HepG2 (cell line): ENCODE data around the gene DLG4. TPM values are rescaled to one million over a fixed set of nuclear protein-coding genes. Genes with fewer than 3 reads are reported as not detected.

Experiments
- CTCF ChIP-seq: sonication (generic); formaldehyde crosslinking; IDR thresholded peaks from 2 replicates; pipeline ENCODE4 v1.5.0; 2020; ENCODE audit warnings: mild to moderate bottlenecking, missing genetic modification reagents, moderate library complexity
- DMAP1 ChIP-seq: IDR thresholded peaks from 2 replicates; pipeline ENCODE4 v1.6.1; 2016
- DMTF1 ChIP-seq: sonication (generic); formaldehyde crosslinking; IDR thresholded peaks from 2 replicates; pipeline ENCODE4 v1.4.0; 2020; ENCODE audit warnings: mild to moderate bottlenecking, missing genetic modification reagents
- FOXK2 ChIP-seq: fragments of 450-650 bp; IDR thresholded peaks from 2 replicates; pipeline ENCODE4 v1.6.1; 2016
- HMGA1 ChIP-seq: sonication (generic); formaldehyde crosslinking; conservative IDR thresholded peaks from 2 replicates; pipeline ENCODE4 v1.4.0; 2020; ENCODE audit warnings: missing genetic modification reagents
- HMGXB4 ChIP-seq, 2 experiments: sonication (generic) in 1 of 2; formaldehyde crosslinking in 1 of 2; IDR thresholded peaks; 2 replicates each; pipeline versions ENCODE4 v1.4.0 to v1.6.1; 2018 to 2020; ENCODE audit warnings: missing genetic modification reagents in 2 of 2, borderline replicate concordance in 1 of 2, low read depth in 1 of 2, mild to moderate bottlenecking in 1 of 2, missing biosample characterization in 1 of 2
- NFAT5 ChIP-seq: sonication (generic); formaldehyde crosslinking; IDR thresholded peaks from 2 replicates; pipeline ENCODE4 v1.4.0; 2020; ENCODE audit warnings: missing genetic modification reagents
- NONO ChIP-seq, 2 experiments: fragments of 450-650 bp in 1 of 2; sonication (generic) in 1 of 2; formaldehyde crosslinking in 1 of 2; IDR thresholded peaks in 1 of 2; conservative IDR thresholded peaks in 1 of 2; 2 replicates each; pipeline versions ENCODE4 v1.6.1 to v1.8.0; 2017 to 2022; ENCODE audit warnings: mild to moderate bottlenecking in 1 of 2, missing genetic modification reagents in 1 of 2, moderate library complexity in 1 of 2
- POGZ ChIP-seq: sonication (generic); formaldehyde crosslinking; IDR thresholded peaks from 2 replicates; pipeline ENCODE4 v1.4.0; 2020; ENCODE audit warnings: mild to moderate bottlenecking, missing genetic modification reagents
- RCOR2 ChIP-seq: IDR thresholded peaks from 2 replicates; pipeline ENCODE4 v1.6.1; 2016; ENCODE audit warnings: missing biosample characterization, missing genetic modification reagents
- RXRA ChIP-seq: sonication (generic); formaldehyde crosslinking; IDR thresholded peaks from 2 replicates; pipeline ENCODE4 v1.5.1; 2020; ENCODE audit warnings: missing genetic modification reagents
- SUZ12 ChIP-seq: fragments of 150-350 bp; IDR thresholded peaks from 2 replicates; pipeline ENCODE4 v1.6.1; 2014; ENCODE audit warnings: low read depth, low read length
- TGIF2 ChIP-seq: IDR thresholded peaks from 2 replicates; pipeline ENCODE4 v1.6.1; 2016; ENCODE audit warnings: control low read depth, missing compliant biosample characterization
- ZBTB20 ChIP-seq: sonication (generic); formaldehyde crosslinking; IDR thresholded peaks from 2 replicates; pipeline ENCODE4 v1.8.1; 2023; ENCODE audit warnings: missing genetic modification reagents, low read depth, mild to moderate bottlenecking, borderline replicate concordance
- ZNF430 ChIP-seq: sonication (generic); formaldehyde crosslinking; IDR thresholded peaks from 2 replicates; pipeline ENCODE4 v1.9.0; 2021; ENCODE audit warnings: mild to moderate bottlenecking, missing genetic modification reagents
- ZNF670 ChIP-seq: sonication (generic); formaldehyde crosslinking; IDR thresholded peaks from 2 replicates; pipeline ENCODE4 v1.8.0; 2022; ENCODE audit warnings: mild to moderate bottlenecking, missing genetic modification reagents, borderline replicate concordance
- polyA plus RNA-seq, 8 experiments: library from polyadenylated mRNA; depleted of rRNA in 3 of 8; stranded (reverse) in 7 of 8; unstranded in 1 of 8; fragments of >200 nt; fragmentation: Illumina TruSeq in 4 of 8; extraction: Trizol in 4 of 8; gene quantifications; 2 replicates each; pipeline versions ENCODE4 v1.2.1 to v1.2.3, GENCODE V29; 2011 to 2016; ENCODE audit warnings: low read depth in 4 of 8, missing spikeins in 1 of 8, mixed read lengths in 1 of 8; ENCODE audit not compliant: insufficient read depth in 1 of 8
- total RNA-seq, 5 experiments: library from RNA; depleted of rRNA; stranded (reverse); fragments of >200 nt; fragmentation: Illumina TruSeq; extraction: Trizol; gene quantifications; 2 replicates each; pipeline ENCODE4 v1.2.3, GENCODE V29; 2016; ENCODE audit warnings: low read depth in 1 of 5
- TF ChIP-seq, protein P1 (sequence below): IDR thresholded peaks from 2 replicates; pipeline ENCODE4 v1.6.1; 2016; ENCODE audit warnings: low read depth

DLG4 gene
- total and polyA plus RNA-seq, 2 of the 13 experiments (the other 11 are each of a cell fraction or from before 2014, with no cell fraction given), result 0.71 to 4.3 TPM

GRCh38 chr17:7251661-7252175, 32.1 kb upstream of the DLG4 start, which contains the start of gene CTDNEP1 (continued):
- TF ChIP-seq HMGXB4 (CRISPR knock-in tag; IDR thresholded peaks at IDR 0.05; ENCODE audit: borderline replicate concordance in 1 of 2, low read depth in 1 of 2), result no peak
- no peak for TF ChIP-seq ZNF670 (CRISPR knock-in tag)
- no peak for TF ChIP-seq NFAT5 (CRISPR knock-in tag)
- TF ChIP-seq CTCF (CRISPR knock-in tag), result no peak
- no peak for TF ChIP-seq FOXK2
- TF ChIP-seq DMAP1 (CRISPR knock-in tag), result no peak
- TF ChIP-seq ZBTB20 (CRISPR knock-in tag), result no peak
- no peak for TF ChIP-seq ZNF430 (CRISPR knock-in tag)
- no peak for TF ChIP-seq RCOR2 (CRISPR knock-in tag)
- TF ChIP-seq, protein P1, sequence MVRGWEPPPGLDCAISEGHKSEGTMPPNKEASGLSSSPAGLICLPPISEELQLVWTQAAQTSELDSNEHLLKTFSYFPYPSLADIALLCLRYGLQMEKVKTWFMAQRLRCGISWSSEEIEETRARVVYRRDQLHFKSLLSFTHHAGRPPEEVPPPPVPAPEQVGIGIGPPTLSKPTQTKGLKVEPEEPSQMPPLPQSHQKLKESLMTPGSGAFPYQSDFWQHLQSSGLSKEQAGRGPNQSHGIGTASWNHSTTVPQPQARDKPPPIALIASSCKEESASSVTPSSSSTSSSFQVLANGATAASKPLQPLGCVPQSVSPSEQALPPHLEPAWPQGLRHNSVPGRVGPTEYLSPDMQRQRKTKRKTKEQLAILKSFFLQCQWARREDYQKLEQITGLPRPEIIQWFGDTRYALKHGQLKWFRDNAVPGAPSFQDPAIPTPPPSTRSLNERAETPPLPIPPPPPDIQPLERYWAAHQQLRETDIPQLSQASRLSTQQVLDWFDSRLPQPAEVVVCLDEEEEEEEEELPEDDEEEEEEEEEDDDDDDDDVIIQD (CRISPR knock-in tag), result no peak
- no peak for TF ChIP-seq DMTF1 (CRISPR knock-in tag)
- no peak for TF ChIP-seq RXRA
- no peak for TF ChIP-seq SUZ12
- no peak for TF ChIP-seq POGZ (CRISPR knock-in tag)
- no peak for TF ChIP-seq HMGA1 (CRISPR knock-in tag)
- 0 out of 2 replicates have a peak, but pooled peaks have one; percentile 13 for TF ChIP-seq TGIF2 (CRISPR knock-in tag)
- TF ChIP-seq NONO (IDR thresholded peaks at IDR 0.05), result no peak
- no peak for TF ChIP-seq NONO (CRISPR knock-in tag; conservative IDR thresholded peaks at IDR 0.05)
